SK-N-SH treated with all-trans-retinoic acid at 6 μM for 48 hours (cell line): ENCODE data around the gene LIME1.

Experiments used
- ESRRG ChIP-seq: fragments of 250-450 bp; sonication (Bioruptor Pico); IDR thresholded peaks from 2 replicates; pipeline ENCODE4 v1.6.1; 2021; ENCODE audit warnings: mild to moderate bottlenecking
- ISL1 ChIP-seq: fragments of 250-450 bp; sonication (Bioruptor Pico); IDR thresholded peaks from 2 replicates; pipeline ENCODE4 v2.1.2; 2022; ENCODE audit warnings: mild to moderate bottlenecking, moderate library complexity
- ZFP30 ChIP-seq: fragments of 450-650 bp; formaldehyde crosslinking; IDR thresholded peaks from 2 replicates; pipeline ENCODE4 v1.5.0; 2022; ENCODE audit warnings: mild to moderate bottlenecking, moderate library complexity
- ZNF70 ChIP-seq: fragments of 450-650 bp; formaldehyde crosslinking; IDR thresholded peaks from 2 replicates; pipeline ENCODE4 v1.5.0; 2020; ENCODE audit warnings: mild to moderate bottlenecking, moderate library complexity

- TF ChIP-seq ZFP30 (CRISPR knock-in tag) (no peak), ESRRG (CRISPR knock-in tag) (no peak), ZNF70 (no peak), ISL1 (no peak)
These were observed 44.6 kb upstream of the LIME1 start for GRCh38 chr20:63691711-63692435.
